ENCODE data around the gene PRC1.

Gene PRC1

GRCh38 chr15:90954712-90955623 lies 39.4 kb downstream of the PRC1 start, which contains the start of gene RCCD1:
TSS of gene RCCD1 (plus strand) at chr15:90954884. CDS start at chr15:90956735, 1,851 bp downstream.
- peak in 1 of 2 experiments; percentile 28 for DNase-seq

- DNase-seq, result no peak
These were observed 40.2 kb downstream of the PRC1 start for GRCh38 chr15:90953947-90954711.

- no peak for DNase-seq
These were observed 41.2 kb downstream of the PRC1 start for GRCh38 chr15:90952901-90953677.

DNA sequence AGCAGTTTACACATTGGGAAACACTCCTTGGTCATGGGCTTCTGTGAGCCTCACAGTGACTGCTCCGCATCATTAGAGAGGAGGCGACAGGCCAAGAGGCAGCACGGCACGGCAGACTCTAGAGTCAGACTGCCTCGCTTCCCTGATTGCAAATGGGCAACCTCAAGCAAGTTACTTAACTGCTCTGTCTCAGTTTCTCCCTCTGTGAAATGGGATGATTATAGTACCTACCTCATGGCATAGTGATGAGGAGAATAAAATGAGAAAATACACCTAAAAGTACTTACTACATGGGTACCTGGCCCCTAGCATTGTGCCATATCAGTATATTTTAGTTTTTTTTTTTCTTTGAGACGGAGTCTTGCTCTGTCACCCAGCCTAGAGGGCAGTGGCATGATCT lies 43.7 kb downstream of the PRC1 start:
- DNase-seq, result no peak

- no peak for DNase-seq
These were observed 44.2 kb downstream of the PRC1 start for GRCh38 chr15:90949979-90950675.

GRCh38 chr15:90948506-90948905 lies 45.8 kb downstream of the PRC1 start:
- DNase-seq, result no peak

DNA sequence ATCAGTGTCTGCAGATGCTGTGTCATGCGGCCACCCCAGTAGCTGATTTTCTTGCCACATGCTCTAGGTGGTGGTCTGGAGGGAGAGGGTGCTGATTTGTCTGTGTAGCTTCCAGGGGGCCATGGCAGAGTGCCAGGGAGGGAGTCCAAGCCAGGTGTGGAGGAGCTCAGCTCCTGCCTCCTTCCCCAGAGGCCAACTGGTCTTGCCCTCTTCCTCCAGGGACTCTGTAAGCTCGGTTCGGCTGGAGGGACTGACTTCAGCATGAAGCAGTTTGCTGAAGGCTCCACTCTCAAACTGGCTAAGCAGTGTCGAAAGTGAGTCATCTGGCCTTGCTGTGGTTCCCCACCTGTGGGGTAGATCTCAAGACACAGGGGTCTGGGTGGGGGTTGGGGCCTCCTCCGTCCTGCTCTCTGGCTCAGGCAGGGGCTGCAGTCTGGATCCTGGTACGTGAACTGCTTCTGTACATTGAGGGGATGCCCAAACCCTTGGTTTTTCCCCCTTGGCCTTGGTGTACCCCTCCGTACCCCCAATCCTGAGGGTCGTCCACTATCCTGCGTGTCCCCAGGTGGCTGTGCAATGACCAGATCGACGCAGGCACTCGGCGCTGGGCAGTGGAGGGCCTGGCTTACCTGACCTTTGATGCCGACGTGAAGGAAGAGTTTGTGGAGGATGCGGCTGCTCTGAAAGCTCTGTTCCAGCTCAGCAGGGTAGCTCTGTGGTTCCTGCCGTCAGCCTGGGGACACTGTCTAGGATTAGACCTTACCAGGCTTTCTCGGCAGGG lies 46.6 kb downstream of the PRC1 start:
- no peak for DNase-seq

DNA sequence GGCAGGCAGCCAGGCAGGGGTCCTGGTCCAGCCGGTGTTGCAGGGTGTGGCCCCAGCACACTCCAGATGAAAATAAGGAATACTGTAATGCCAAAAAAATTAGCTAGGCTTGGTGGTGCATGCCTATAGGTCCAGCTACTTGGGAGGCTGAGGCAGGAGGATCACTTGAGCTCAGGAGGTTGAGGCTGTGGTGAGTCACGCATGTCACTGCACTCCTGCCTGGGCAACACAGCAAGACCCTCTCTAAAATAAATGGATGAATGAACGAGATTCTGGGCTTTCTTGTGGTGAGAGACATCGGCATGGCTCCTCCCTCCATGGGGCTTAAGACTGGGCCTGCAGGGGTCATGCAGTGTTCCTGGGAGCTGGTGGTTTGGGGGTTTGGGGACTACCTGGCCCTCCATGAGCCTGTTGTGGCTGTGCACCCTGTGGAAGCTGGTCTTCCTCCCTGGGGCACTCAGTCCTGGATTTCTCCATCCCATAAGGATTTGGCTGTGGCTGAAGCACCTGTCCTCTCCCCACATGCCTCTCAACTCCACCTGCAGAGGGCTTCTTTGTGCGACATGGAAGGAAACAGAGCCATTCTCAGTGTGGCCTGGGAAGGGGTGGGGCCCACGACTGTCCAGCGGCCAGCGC lies 47.3 kb downstream of the PRC1 start:
- no peak for DNase-seq

- DNase-seq, result no peak
These were observed 47.8 kb downstream of the PRC1 start for GRCh38 chr15:90946538-90946937.

DNA sequence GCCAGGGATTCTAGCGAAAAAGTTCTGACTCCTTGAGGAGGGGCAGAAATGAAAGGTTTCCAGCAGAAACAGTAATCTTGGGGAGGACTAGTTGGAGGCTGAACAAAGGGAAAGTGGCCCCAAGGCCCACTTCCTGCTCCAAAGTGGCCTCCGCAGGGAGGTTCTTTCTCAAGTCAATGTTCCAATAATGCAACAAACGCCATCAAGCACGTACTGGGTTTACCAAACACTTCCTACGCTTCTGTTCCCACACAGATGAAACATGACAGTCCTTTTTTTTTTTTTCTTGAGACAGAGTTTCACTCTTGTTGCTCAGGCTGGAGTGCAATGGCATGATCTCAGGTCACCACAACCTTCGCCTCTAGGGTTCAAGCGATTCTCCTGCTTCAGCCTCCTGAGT lies 49.2 kb downstream of the PRC1 start:
- no peak for DNase-seq

DNA sequence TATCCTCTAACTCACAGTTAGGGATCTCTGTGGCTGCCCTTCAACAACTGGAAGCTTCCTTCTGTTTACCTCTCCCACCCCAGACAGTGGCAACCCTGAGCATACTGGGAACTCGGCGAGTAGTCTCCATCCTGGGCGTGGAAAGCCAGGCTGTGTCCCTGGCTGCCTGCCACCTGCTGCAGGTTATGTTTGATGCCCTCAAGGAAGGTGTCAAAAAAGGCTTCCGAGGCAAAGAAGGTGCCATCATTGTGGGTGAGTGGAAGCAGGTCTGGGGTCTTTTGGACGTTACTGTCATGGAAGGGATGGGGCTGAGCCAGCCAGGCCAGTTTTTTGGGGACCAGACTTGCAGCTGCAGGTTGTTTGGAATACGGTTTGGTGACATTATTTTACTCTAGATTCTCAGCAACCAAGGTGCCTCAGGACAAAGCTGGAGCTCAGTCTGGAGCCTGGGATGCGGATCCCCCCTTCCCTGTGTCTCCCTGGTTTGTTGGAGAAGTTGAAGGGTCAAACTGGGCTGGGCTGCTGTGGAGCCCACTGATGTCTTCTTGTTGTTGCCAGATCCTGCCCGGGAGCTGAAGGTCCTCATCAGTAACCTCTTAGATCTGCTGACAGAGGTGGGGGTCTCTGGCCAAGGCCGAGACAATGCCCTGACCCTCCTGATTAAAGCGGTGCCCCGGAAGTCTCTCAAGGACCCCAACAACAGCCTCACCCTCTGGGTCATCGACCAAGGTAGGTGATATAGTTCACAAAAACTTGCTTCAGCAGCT lies 51.8 kb downstream of the PRC1 start:
- DNase-seq, result no peak

DNA sequence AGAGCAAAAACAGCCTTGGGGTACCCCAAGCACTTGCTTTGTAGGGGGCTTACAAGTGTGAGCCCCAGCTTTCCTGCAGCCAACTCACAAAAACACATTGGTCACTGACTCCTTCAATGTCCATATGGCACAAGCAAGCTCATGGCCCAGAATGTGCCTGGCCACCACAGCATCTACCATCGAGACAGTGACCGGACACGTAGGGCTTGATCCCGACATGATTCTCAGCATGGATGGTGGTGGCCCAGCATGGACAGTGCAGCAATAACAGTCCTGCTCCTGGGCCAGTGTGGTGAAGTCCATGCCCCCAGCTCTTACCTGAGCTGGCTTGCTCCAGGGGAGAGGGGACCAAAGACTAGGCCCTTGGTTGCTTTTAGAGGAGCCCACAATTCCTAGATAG lies 53.3 kb downstream of the PRC1 start:
- DNase-seq, result no peak

DNA sequence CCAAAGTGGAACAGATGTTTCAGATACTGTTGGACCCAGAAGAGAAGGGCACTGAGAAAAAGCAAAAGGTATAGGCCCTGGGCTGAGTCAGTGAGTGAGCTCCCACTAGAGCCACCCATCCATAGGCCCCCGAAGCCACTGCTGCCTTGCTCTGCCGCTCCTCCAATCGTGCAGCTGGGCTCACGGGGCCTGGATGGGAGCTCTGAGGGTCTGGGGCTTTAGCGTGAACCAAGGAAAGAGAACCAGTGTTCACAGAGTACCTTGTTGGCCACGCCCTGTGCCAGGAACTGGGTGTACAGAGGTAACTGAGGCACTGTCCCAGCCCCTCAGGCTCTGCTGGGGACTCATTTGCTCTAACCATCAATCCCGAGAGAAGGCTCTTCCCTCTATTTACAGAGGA lies 54.6 kb downstream of the PRC1 start:
- DNase-seq, result no peak

DNA sequence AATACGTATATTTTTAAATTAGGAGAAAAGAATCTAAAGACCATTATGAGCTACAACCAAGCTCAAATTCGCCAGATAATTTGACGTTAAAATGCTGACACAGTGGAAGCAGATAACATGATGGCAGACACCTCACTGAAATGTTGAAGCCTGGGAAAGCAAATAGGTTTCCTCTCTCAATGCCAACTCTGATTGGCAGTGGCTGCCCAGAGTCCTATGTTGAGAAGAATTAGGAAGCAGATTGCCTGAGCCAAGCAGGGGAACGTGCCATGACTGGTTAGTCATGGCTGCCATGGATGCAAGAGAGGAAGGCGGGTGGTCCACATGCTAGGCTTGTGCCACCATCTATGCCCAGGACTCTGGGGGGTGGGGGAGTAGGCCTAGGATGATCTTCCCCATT lies 56.1 kb downstream of the PRC1 start:
- DNase-seq, result no peak

GRCh38 chr15:90936823-90937222 lies 57.5 kb downstream of the PRC1 start:
- DNase-seq, result no peak

DNA sequence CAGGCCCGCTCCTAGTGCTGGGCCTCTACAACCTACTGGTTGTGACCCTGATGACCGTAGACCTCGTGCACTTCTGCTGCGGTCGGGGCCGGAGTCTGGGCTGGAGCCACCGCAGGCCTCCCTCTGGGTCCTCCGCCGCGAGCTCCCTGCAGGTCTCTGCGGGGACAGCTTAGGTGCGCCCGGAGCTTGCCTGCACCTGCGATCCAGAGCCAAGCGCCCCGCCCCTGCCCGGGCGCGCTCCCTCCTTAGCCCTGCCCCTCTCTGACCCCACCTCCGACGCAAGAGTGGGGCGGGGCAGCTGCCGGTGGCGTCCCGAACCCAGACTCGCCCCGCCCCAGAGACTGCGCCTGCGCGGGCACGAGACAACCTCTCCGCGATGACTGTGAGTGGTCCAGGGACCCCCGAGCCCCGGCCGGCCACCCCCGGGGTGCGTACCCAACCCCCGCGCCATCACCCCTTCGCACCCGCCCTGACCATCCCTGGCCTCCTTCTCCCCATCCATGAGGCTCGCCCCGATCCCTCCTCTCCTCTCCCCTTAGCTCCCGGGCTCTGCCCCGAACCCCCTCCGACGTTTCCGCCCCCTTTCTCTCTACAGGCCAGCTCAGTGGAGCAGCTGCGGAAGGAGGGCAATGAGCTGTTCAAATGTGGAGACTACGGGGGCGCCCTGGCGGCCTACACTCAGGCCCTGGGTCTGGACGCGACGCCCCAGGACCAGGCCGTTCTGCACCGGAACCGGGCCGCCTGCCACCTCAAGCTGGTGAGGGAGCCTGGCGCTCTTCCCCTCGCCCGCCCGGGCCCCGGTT lies 59.2 kb downstream of the PRC1 start, which contains the start of gene UNC45A:
Gene UNC45A, plus strand, starts transcription at position 337 of the 803 bp plus-strand sequence. Its CDS starts 40 bp downstream, at position 377.
- DNase-seq, result peak; percentile 38 to 82

GRCh38 chr15:90934256-90934948 lies 59.9 kb downstream of the PRC1 start:
- DNase-seq, result peak; percentile 38 to 81

- no peak for DNase-seq
These were observed 61.0 kb downstream of the PRC1 start for GRCh38 chr15:90933301-90933700.

DNA sequence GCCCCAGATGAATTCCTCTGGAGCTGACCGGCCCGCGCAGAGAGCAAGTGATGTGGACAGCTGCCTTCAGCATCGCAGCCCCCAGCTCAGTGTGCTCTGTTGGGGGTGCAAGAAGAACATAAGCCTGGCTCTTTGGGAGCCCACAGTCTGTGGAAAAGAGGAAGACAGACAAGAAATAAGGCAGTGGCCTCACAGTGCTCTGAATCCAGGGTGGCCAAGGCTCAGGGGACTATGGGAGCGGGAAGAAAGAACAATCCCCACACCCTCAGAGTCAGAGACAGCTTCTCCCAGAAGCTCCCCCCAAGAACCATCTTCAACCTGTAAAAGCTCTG lies 61.7 kb downstream of the PRC1 start:
- no peak for DNase-seq

Measured in NCI-H446 (cell line).